ENCODE data around the gene CYP3A7.
"Not testable (repeated sequence)": the region's sequence is repeated elsewhere in the genome, so short reads cannot be mapped to it uniquely, and the experiment has no call there.

The CYP3A7 gene

GRCh38 chr7:99694912-99695304 lies 40.1 kb downstream of the CYP3A7 start:
- Histone ChIP-seq H3K36me3 (ENCODE audit: insufficient read depth, low read length) (no peaks in the 10 kb centered on the region), H3K9me3 (ENCODE audit: low read length) (no peaks in the 10 kb centered on the region), H3K27ac (ENCODE audit: low read depth, low read length) (no peak overlapping the region), H3K4me3 (ENCODE audit: low read depth in 1 of 2, low read length in 2 of 2) (no peak overlapping the region), H3K27me3 (ENCODE audit: control insufficient read depth in 1 of 2, insufficient read depth in 2 of 2, low read length in 2 of 2) (no peaks in the 10 kb centered on the region), H3K9ac (ENCODE audit: low read length) (no peak overlapping the region), H3K4me1 (ENCODE audit: insufficient read depth, low read length) (peaks cover 4% of the 10 kb centered on the region)

GRCh38 chr7:99694201-99694911 lies 40.6 kb downstream of the CYP3A7 start:
- Histone ChIP-seq H3K4me1 (ENCODE audit: insufficient read depth, low read length) (peaks cover under 1% of the 10 kb centered on the region), H3K36me3 (ENCODE audit: insufficient read depth, low read length) (no peaks in the 10 kb centered on the region), H3K27ac (ENCODE audit: low read depth, low read length) (no peak overlapping the region), H3K27me3 (ENCODE audit: control insufficient read depth in 1 of 2, insufficient read depth in 2 of 2, low read length in 2 of 2) (no peaks in the 10 kb centered on the region), H3K4me3 (ENCODE audit: low read depth in 1 of 2, low read length in 2 of 2) (no peak overlapping the region), H3K9me3 (ENCODE audit: low read length) (no peaks in the 10 kb centered on the region), H3K9ac (ENCODE audit: low read length) (no peak overlapping the region)

- Histone ChIP-seq H3K27me3 (ENCODE audit: control insufficient read depth in 1 of 2, insufficient read depth in 2 of 2, low read length in 2 of 2) (no peaks in the 10 kb centered on the region), H3K9me3 (ENCODE audit: low read length) (no peaks in the 10 kb centered on the region), H3K9ac (ENCODE audit: low read length) (no peak overlapping the region), H3K4me3 (ENCODE audit: low read depth in 1 of 2, low read length in 2 of 2) (no peak overlapping the region), H3K36me3 (ENCODE audit: insufficient read depth, low read length) (no peaks in the 10 kb centered on the region), H3K4me1 (ENCODE audit: insufficient read depth, low read length) (no peaks in the 10 kb centered on the region), H3K27ac (ENCODE audit: low read depth, low read length) (no peak overlapping the region)
Measured at GRCh38 chr7:99693427-99694200, 41.4 kb downstream of the CYP3A7 start.

GRCh38 chr7:99693100-99693426 lies 41.9 kb downstream of the CYP3A7 start:
- Histone ChIP-seq H3K36me3 (ENCODE audit: insufficient read depth, low read length) (no peaks in the 10 kb centered on the region), H3K27me3 (ENCODE audit: control insufficient read depth in 1 of 2, insufficient read depth in 2 of 2, low read length in 2 of 2) (no peaks in the 10 kb centered on the region), H3K9me3 (ENCODE audit: low read length) (no peaks in the 10 kb centered on the region), H3K27ac (ENCODE audit: low read depth, low read length) (no peak overlapping the region), H3K4me3 (ENCODE audit: low read depth in 1 of 2, low read length in 2 of 2) (no peak overlapping the region), H3K9ac (ENCODE audit: low read length) (no peak overlapping the region), H3K4me1 (ENCODE audit: insufficient read depth, low read length) (no peaks in the 10 kb centered on the region)

- not testable (repeated sequence) for H3K9me3 ChIP-seq (ENCODE audit: low read length); H3K4me3 ChIP-seq (ENCODE audit: low read depth in 1 of 2, low read length in 2 of 2); H3K27me3 ChIP-seq (ENCODE audit: control insufficient read depth in 1 of 2, insufficient read depth in 2 of 2, low read length in 2 of 2); H3K36me3 ChIP-seq (ENCODE audit: insufficient read depth, low read length); H3K27ac ChIP-seq (ENCODE audit: low read depth, low read length); H3K4me1 ChIP-seq (ENCODE audit: insufficient read depth, low read length); H3K9ac ChIP-seq (ENCODE audit: low read length)
Measured at GRCh38 chr7:99692563-99692962, 42.4 kb downstream of the CYP3A7 start.

GRCh38 chr7:99691658-99692057 lies 43.3 kb downstream of the CYP3A7 start:
- not testable (repeated sequence) for H3K4me3 ChIP-seq (ENCODE audit: low read depth in 1 of 2, low read length in 2 of 2); H3K27ac ChIP-seq (ENCODE audit: low read depth, low read length); H3K36me3 ChIP-seq (ENCODE audit: insufficient read depth, low read length); H3K9ac ChIP-seq (ENCODE audit: low read length); H3K9me3 ChIP-seq (ENCODE audit: low read length); H3K4me1 ChIP-seq (ENCODE audit: insufficient read depth, low read length); H3K27me3 ChIP-seq (ENCODE audit: control insufficient read depth in 1 of 2, insufficient read depth in 2 of 2, low read length in 2 of 2)

- H3K9me3 ChIP-seq (ENCODE audit: low read length); H3K27ac ChIP-seq (ENCODE audit: low read depth, low read length); H3K4me3 ChIP-seq (ENCODE audit: low read depth in 1 of 2, low read length in 2 of 2); H3K27me3 ChIP-seq (ENCODE audit: control insufficient read depth in 1 of 2, insufficient read depth in 2 of 2, low read length in 2 of 2); H3K36me3 ChIP-seq (ENCODE audit: insufficient read depth, low read length); H3K4me1 ChIP-seq (ENCODE audit: insufficient read depth, low read length); H3K9ac ChIP-seq (ENCODE audit: low read length): not testable (repeated sequence)
Measured at GRCh38 chr7:99690918-99691317, 44.1 kb downstream of the CYP3A7 start.

GRCh38 chr7:99685871-99686608 lies 49.0 kb downstream of the CYP3A7 start:
- H3K4me3 ChIP-seq (ENCODE audit: low read depth in 1 of 2, low read length in 2 of 2); H3K36me3 ChIP-seq (ENCODE audit: insufficient read depth, low read length); H3K9ac ChIP-seq (ENCODE audit: low read length); H3K27me3 ChIP-seq (ENCODE audit: control insufficient read depth in 1 of 2, insufficient read depth in 2 of 2, low read length in 2 of 2); H3K27ac ChIP-seq (ENCODE audit: low read depth, low read length); H3K9me3 ChIP-seq (ENCODE audit: low read length); H3K4me1 ChIP-seq (ENCODE audit: insufficient read depth, low read length): not testable (repeated sequence)

GRCh38 chr7:99685129-99685758 lies 49.8 kb downstream of the CYP3A7 start:
- no peaks in the 10 kb centered on the region for H3K27me3 ChIP-seq (ENCODE audit: control insufficient read depth in 1 of 2, insufficient read depth in 2 of 2, low read length in 2 of 2)
- H3K9ac ChIP-seq (ENCODE audit: low read length): no peak overlapping the region
- H3K4me1 ChIP-seq (ENCODE audit: insufficient read depth, low read length): peaks cover under 1% of the 10 kb centered on the region

GRCh38 chr7:99679400-99680191 lies 55.4 kb downstream of the CYP3A7 start, which contains the start of gene CYP3A5:
Gene CYP3A5, minus strand, starts transcription at chr7:99679996. Its CDS starts 100 bp downstream, at chr7:99679896.
- peaks cover 4% of the 10 kb centered on the region for H3K4me1 ChIP-seq (ENCODE audit: insufficient read depth, low read length)
- H3K27ac ChIP-seq (ENCODE audit: low read depth, low read length): peak within 1 kb of the TSS; percentile 26
- no peaks in the 10 kb centered on the region for H3K27me3 ChIP-seq (ENCODE audit: control insufficient read depth in 1 of 2, insufficient read depth in 2 of 2, low read length in 2 of 2)
- no peak within 1 kb of the TSS for H3K9ac ChIP-seq (ENCODE audit: low read length)
- no peaks in the 10 kb centered on the region for H3K9me3 ChIP-seq (ENCODE audit: low read length)
- no peaks in the 10 kb centered on the region for H3K36me3 ChIP-seq (ENCODE audit: insufficient read depth, low read length)
- peak within 1 kb of the TSS in 1 of 2 donors; percentile 12 for H3K4me3 ChIP-seq (ENCODE audit: low read depth in 1 of 2, low read length in 2 of 2)

More at GRCh38 chr7:99685129-99685758, 49.8 kb downstream of the CYP3A7 start:
- Histone ChIP-seq H3K36me3 (ENCODE audit: insufficient read depth, low read length) (no peaks in the 10 kb centered on the region), H3K4me3 (ENCODE audit: low read depth in 1 of 2, low read length in 2 of 2) (no peak overlapping the region), H3K27ac (ENCODE audit: low read depth, low read length) (no peak overlapping the region), H3K9me3 (ENCODE audit: low read length) (no peaks in the 10 kb centered on the region)

GRCh38 chr7:99679032-99679399 lies 56.0 kb downstream of the CYP3A7 start:
- no peaks in the 10 kb centered on the region for H3K9me3 ChIP-seq (ENCODE audit: low read length)
- H3K27ac ChIP-seq (ENCODE audit: low read depth, low read length): no peak overlapping the region
- peaks cover 4% of the 10 kb centered on the region for H3K4me1 ChIP-seq (ENCODE audit: insufficient read depth, low read length)
- no peaks in the 10 kb centered on the region for H3K27me3 ChIP-seq (ENCODE audit: control insufficient read depth in 1 of 2, insufficient read depth in 2 of 2, low read length in 2 of 2)
- peak overlapping the region in 1 of 2 donors; percentile 12 for H3K4me3 ChIP-seq (ENCODE audit: low read depth in 1 of 2, low read length in 2 of 2)
- H3K36me3 ChIP-seq (ENCODE audit: insufficient read depth, low read length): no peaks in the 10 kb centered on the region
- no peak overlapping the region for H3K9ac ChIP-seq (ENCODE audit: low read length)
